HG03432 (cell line): ENCODE measurements around the gene BST1.

ENCODE experiments used
- ATAC-seq: cut with Tn5 transposase; IDR thresholded peaks from one replicate; pipeline ENCODE4 v1.9.1; 2021; ENCODE audit warnings: mild to moderate bottlenecking, moderate library complexity; ENCODE audit not compliant: unreplicated experiment

BST1 gene

DNA sequence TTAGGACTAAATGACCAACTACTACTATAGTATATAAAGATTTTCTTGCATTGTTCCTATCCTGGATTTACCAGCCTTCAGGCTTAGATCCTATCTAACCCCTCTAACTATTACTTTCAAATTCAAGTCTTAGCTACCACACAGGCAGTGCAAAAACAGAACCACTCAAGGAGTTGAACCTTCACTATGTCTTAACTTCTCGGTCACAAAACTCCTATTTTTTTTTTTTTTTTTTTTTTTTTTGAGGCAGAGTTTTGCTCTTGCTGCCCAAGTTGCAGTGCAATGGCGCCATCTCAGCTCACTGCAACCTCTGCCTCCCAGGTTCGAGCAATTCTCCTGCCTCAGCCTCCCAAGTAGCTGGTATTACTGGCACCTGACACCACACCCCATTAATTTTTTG is 27.5 kb upstream of the BST1 start:
- ATAC-seq = no peak

DNA sequence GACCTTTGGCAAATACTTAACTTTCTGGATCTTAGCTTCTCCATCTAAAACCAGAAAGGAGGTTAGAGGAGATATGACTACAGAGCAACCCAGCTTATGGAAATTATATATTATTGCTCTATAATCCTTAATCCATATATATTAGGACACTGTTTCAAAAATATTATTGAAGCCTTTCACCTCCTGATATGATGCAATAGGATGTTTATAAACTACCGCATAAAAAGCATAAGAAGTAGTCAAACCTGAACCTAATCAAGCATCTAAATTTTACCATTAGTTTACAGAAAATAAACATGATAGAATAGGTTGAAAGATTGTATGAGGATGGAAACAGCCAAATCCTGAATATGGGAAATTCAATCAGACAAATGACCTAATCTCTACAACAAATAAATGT is 26.8 kb upstream of the BST1 start:
- ATAC-seq = no peak

DNA sequence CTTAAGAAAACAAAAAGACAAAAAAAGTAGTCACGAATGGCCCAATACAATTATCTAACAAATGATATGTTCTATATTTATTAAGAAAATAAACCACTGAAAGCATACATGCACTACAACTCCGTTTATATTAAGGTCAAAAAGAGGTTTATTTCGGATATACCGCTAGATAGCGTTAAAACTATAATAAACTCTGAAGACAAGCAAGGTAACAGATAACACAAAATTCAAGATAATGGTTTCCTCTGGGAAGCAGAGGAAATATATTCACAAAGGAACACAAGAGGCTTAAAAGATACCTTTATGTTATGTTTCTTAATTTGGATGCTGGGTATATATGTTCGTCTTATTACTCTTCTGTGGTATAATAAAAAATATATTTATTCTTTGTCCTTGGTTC is 26.0 kb upstream of the BST1 start:
- no peak for ATAC-seq

DNA sequence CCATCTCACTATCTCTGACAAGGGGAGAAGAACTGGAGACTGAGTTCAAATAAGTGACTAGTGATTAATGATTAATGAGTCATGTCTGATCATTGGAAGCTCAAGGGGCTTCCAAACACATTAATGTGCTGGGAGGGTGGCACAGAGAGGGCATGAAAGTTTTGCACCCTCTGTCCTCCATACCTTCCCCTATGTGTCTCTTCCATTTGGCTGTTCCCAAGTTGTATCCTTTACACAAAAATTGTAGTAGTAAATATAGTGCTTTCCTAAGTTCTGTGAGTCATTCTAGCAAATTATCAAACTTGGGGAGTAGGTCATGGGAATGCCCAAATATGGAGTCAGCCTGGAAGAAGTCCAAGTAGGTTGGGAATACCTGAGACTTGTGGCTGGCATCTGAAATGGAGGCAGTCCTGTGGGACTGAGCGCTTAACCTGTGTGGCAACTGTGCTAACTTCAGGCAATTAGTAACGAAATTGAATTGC is 25.3 kb upstream of the BST1 start:
- no peak for ATAC-seq

DNA sequence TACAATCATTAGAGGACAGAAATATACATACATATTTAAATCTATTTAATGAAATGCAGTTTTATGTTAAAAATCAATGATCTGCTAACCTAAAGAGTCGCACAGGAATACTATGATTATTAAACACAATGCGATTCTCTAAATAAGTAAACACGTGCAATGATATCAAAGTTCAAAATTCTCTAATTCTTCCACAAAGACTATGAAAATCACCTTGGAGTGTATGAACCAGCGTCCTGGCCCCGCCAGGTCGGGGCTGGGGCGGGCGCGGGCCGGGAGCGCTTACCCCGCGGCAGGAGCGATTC is 21.8 kb upstream of the BST1 start:
- no peak for ATAC-seq

DNA sequence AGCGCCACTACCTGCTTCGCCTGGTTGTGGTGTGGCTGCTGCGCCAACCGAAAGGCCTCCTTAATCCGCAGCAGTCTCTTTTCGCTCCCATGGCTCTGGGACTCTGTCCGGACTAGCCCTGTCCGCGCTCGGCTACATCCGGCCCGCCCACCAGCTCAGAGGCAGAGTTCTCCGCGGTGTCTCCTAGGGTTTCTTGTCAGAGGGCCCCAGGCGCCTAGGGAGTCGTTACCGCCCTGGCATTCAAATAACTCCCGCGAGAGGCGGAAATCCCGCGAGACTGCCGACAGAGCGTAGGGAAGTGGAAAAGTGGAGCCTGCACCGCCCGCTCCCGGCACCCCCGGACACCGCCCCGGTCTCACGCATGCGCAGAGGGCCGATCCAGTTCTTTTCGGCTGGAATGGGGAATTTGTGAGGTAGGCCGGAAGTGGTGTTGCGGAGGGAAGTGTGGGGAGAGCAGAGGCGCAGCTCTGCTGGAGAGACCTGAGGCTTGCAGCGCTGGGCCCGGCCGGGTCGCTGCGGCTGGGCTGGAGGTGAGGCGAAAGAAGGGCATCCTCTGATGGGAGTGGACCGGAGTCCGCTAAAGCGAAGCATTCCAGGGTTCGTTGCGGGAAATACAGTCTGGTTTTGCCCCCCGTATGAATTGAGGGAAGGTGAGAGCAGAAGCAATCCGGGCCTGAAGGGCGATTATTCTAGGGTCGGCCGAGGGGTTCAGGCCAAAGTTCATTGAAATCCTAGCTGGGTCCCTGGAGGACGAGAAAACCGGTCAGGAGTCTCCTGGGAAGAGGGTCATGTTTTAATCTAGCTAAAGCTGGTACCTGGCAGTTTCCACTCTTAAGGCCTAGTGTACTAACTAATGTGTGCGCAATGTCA is 21.3 kb upstream of the BST1 start, which contains the start of gene FAM200B:
TSS of gene FAM200B (plus strand) at position 456 of the 870 bp plus-strand sequence. CDS start 5,151 bp downstream, outside the sequence.
- ATAC-seq = peak; percentile 92

DNA sequence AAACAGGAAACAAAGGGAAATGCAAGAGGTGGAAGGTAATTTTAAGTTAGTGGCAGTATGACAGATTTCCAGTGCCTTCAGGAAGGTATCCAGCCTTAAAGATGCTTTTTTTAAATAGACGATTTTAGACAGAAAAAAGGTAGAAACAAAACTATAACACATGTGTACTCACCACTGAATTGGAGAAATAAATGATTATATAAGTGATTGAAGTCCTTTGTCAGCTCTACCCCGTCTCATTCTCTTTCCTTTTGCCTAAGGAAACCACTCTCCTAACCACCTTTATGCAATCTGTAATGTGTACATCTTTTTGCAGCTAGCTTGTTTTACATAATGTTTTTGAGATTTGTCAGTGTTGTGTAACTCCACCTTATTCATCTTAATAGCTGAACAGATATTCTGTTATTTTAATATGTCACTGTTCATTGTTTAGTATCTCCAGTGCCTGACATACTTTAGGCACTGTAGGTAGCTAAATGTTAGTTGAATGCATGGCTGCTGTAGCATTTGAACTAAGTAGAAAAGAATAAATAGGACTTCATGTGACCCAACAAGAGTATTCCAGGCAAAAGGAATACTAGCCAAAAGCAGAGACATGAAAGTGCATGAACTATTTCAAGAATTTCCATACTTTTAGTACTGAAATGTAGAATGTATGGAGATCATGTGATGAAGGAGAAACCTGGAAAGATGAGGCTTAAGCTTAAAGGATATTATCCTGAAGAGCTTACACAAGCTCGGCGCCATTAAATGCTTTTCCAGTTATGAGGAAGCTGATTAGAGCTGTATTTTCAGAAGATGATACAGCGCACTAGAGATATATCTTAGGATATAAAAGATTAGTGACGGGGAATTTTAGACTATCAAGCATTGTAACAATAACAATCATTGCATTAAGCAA is 20.4 kb upstream of the BST1 start:
- no peak for ATAC-seq

DNA sequence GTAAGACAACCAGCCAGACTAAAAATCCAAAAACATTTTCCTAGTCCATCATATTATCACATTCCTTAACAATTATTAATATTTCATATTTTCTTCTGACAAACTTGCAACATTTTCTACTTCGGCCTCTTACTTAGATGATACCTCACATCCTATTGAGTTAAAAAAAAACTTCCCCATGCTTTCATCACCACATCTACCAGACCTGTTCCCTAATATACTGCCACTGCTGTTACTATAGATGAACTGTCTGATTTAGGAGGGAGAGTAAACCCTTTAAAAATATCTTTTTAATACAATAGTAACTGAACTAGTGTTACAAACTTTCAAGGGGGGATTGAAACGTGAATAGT is 19.7 kb upstream of the BST1 start:
- ATAC-seq = no peak

DNA sequence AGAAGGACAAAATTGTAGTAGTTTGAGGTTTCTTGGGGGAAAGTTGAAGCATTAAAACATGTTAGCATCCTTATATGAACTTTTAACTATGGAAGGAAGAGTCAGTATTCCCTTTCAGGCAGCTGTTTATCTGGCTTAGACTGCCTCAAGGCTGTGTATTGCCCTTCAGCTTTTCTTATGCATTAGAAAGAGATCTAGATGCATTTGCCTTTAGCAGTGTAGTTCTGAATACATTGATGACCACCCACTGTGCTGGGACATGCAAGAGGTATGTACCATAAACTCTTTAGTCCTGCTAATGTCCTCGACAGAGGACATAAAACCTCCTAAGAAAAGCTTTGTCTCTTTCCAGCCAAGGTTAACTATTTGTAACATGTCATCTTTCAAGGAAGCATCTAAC is 18.4 kb upstream of the BST1 start:
- no peak for ATAC-seq

DNA sequence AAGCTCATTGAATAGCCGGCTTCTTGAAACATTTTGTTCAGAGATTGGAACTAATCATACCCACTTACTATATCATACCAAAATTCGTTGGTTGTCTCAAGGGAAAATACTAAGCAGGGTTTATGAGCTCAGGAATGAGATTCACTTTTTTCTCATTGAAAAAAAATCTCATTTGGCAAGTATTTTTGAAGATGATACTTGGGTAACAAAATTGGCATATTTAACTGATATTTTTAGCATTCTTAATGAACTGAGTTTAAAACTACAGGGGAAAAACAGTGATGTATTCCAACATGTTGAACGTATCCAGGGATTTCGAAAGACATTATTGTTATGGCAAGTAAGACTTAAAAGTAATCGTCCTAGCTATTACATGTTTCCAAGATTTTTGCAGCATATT is 14.8 kb upstream of the BST1 start:
- no peak for ATAC-seq

DNA sequence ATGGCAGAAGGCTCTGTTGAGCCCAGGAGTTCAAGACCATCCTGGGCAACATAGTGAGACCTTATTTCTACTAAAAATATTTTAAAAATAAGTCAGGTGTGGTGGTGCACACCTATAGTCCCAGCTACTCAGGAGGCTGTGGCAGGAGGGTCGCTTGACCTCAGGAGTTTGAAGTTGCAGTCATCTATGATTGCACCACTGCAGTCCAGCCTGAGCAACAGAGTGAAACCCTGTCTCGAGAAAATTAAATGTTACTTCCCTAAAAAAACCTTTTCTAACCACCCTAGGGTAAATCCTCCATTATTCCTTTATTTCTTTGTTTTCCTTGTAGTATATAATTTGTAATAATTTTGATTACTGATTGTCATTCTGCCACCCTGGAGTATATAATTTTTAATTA is 13.3 kb upstream of the BST1 start:
- no peak for ATAC-seq

DNA sequence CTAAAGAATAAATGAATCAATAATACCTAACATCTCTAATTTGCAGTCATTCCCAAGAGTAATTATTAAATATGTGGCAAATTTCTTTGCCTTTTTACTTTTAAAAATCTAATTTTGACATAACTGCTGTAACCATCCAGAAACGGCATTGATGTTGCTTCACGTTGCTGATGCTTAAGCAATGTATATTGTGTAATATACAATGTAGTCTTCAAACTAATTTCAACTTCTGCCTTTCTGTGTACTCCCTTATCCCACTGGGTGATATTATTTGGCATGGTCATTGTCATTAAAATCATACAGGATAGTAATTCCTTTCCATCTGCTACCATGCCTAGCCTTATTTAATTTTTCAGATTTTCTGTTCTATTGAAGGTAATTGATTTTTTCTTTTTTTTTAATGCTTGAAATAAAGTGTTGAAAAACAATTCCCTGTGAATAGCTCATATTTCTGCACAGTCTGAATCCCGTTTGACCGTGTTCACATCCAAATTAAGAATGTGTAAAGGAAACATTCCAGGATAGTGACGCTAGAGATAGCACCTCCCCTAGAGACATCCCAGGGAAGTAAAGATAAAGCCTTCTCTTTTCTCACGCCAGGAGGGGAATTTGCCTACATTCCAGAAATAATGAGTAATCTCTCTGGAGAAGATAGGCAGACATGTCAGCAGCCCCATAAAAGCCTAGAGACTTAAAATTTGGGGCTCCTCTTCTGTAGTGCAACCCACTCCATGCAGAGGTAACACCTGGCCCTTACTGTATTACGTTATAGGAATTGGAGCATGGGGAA is 12.7 kb upstream of the BST1 start:
- ATAC-seq = no peak

DNA sequence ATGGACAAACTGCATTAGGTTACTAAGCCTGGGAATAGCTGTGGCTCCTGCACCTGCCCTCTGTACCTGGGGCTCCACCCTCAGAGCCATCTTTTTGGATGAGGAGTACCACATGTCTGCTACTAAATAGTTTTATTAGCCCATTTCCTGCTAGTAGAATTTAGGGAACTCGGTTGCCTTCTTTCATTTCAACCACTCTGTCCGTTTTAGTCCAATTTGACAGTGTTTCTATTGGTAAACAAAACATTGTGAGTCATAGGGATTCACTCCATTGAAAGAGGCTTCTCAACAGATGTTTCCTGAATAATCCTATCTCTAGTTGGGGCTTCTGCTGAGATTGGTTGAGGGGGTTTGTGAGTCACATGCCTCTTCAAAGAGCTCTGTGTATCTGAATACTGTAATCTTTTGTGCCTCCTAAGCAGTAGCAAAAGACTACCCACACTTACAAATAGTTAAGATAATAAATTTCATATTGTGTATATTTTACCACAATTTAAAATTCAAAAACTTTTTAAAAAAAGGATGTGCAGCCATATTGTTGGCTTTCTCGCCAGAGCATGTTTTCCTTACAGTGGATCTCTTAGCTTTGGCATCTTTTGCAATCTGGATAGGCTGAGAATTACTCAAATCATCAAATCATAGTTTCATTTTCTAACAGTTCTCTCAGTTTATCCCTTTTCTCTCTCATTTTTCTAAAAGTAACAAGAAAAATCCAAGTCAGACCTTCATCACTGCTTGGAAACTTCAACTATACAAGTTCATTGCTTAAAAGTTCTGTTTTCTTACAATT is 11.3 kb upstream of the BST1 start:
- ATAC-seq = no peak

DNA sequence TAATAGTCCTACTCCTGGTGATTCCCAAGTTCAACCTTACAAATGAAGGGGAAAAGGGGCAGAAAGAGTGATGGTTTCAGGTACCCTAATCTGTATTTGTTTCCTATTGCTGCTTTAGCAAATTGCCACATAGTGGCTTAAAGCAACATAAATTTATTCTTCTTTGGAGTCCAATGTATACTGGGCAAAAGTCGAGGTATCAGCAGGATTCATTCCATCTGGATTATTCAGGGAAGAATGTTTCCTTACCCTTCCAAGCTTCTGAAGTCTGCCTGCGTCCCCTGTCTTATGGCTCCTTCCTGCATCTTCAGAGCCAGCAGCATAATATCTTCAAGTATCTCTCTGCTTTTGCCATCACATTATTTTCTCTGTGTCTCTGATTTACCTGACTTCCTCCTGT is 10.3 kb upstream of the BST1 start:
- no peak for ATAC-seq

DNA sequence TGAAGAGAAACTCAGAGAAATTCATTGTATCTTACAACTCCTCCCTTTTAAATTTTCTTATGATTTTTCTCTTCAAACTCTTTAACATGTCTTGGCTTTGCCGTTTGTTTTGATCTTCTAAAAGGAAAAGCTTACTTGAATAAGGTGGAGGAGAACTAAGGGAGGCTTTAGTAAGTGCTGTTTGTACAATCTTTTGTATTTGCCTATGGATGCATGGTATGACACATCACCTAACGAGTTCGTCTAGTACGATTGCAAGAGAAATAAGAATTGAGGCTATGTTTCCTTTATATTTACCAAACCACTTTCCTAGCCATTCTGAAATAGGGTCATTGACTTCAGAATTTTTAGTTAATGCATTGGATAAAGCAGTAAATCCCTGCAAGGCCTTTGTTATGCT is 8.4 kb upstream of the BST1 start:
- ATAC-seq = no peak

DNA sequence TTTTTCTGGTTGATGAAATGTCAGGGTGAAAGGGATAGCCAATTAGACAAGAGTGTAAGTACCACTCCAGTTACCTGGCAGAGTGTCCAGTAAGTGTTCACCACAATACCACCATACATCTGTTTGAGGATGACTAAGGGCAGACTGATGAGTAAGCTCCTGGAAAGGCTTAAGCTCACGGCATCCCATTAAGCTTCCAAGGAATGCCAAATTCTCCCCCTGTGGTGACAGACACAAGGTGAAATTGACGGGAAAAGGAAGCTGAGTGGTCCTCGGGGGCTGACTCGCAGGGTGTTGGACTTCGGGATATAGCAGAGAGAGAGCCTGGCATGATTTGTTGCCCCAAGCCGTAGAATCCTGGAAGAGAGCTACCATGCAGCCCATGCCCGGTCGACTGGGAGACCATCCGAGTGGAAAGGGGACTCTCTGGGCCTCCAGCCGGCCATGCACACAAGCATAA is 7.6 kb upstream of the BST1 start:
- ATAC-seq = no peak

DNA sequence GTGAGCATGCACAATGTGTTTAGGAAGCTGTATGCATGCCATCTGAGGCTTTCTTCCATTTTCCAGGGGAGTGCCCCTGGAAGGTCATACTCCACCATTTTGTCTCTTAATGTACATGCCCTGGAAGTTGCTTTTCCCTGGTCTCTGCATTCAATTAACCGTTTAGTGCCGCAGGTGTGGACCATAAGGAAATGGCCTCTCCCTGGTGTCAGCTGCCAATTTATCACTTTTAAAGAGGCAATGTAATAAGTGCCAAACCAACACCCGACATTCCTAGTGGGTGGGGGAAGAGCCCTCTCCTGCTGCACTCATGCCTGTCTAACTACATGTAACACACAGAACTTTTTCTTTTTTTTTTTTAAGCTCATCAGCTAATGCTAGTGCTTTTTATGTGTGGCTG is 7.1 kb upstream of the BST1 start:
- no peak for ATAC-seq

DNA sequence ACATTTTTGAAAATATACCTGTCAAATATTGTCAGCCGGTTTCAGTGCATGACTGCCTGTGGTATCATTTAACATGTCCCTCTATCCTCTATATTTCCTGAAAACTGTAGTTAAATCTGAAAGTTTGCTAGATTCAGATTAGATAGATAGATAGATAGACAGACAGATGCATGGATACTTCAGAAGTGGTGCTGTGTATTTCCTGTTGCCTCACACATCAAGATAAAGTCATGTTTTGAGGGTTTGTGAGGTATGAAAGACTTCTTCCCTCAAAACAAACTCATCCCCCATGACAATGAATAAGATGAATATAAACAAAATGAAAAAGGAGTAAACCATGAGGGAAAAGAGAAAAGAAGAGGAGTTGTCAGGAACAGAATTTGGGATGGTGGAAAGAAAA is 6.0 kb upstream of the BST1 start:
- no peak for ATAC-seq

DNA sequence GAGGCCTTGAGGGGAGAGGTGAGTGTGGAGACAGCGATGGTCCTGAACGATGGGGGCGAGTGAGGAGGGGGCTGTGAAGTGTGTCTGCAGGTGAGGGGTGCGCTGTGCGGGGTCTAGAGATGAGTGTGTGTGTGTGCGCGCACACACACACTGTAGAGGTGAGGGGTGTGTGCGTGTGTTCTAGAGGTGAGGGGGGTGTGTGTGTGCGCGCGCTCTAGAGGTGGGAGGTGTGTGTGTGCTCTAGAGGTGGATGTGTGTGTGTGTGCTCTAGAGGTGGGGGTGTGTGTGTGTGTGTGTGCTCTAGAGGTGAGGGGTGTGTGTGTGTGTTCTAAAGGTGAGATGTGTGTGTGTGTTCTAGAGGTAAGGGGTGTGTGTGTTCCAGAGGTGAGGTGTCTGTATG is 574 bp downstream of the BST1 start:
- ATAC-seq = no peak

DNA sequence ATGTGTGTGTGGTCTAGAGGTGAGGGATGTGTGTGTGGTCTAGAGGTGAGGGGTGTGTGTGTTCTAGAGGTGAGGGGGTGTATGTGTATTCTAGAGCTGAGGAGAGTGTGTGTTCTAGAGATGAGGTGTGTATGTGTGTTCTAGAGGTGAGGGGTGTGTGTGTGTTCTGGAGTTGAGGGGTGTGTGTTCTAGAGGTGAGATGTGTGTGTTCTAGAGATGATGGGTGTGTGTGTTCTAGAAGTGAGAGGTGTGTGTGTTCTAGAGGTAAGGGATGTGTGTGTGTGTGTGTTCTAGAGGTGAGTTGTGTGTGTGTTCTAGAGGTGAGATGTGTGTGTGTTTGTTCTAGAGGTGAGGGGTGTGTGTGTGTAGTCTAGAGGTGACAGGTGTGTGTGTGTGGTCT is 1.3 kb downstream of the BST1 start:
- no peak for ATAC-seq
